GM12878 (cell line): Measurements from ENCODE around the gene RARRES1. TPM values are rescaled to one million over a fixed set of nuclear protein-coding genes. Genes with fewer than 3 reads are reported as not detected.

ENCODE experiments used
- ATAC-seq: fragments of 200-7000 bp; cut with Tn5 transposase; 3 replicates; pipeline ENCODE4 v1.9.1; 2020; ENCODE audit warnings: mild to moderate bottlenecking, moderate library complexity
- BruUV-seq: library from RNA; stranded (reverse); fragments of 400-500 nt; replicated peaks from 2 replicates; lab custom pipeline; 2021; lab: Mats Ljungman, UMichigan
- CTCF ChIA-PET: fragments of 300-600 bp; sonication (Branson Sonifier 250); formaldehyde crosslinking; extraction: SDS; loops from one replicate; lab custom pipeline; 2021; ENCODE audit warnings: inconsistent platforms; lab: Yijun Ruan, JAX
- POLR2A ChIA-PET: fragments of 350-600 bp; formaldehyde crosslinking; extraction: SDS; loops from one replicate; lab custom pipeline; 2021; ENCODE audit warnings: inconsistent platforms; lab: Charles Lee
- RAD21 ChIA-PET: fragments of 300-600 bp; sonication (Branson Sonifier 250); formaldehyde crosslinking; loops from one replicate; lab custom pipeline; 2023; ENCODE audit warnings: antibody characterized with exemption; ENCODE audit not compliant: unreplicated experiment; lab: Charles Lee
- SMC1A ChIA-PET: fragments of 300-600 bp; sonication (Branson Sonifier 250); formaldehyde crosslinking; loops from one replicate; lab custom pipeline; 2023; ENCODE audit not compliant: unreplicated experiment, uncharacterized antibody; lab: Charles Lee
- DNase-seq: peaks from one replicate; pipeline ENCODE4 v3.0.0-alpha.2; 2011; ENCODE audit warnings: low read depth, low spot score
- FAIRE-seq: peaks from 3 replicates; lab custom pipeline; 2011; peaks lifted over from hg19 to GRCh38; lab: Jason Lieb, UNC
- H2AFZ ChIP-seq: 2 replicates; pipeline ENCODE4 v1.6.0; 2011; ENCODE audit warnings: low read depth, low read length, control low read depth; ENCODE audit not compliant: control insufficient read depth
- H3K27ac ChIP-seq: 2 replicates; pipeline ENCODE4 v1.5.1; 2011; ENCODE audit warnings: control low read depth; ENCODE audit not compliant: control insufficient read depth, insufficient read depth
- H3K27me3 ChIP-seq, 2 experiments: replicated peaks in 1 of 2; 2 replicates each; pipeline versions ENCODE4 v1.6.0 to v1.6.1; 2011; ENCODE audit warnings: low read length in 1 of 2; ENCODE audit not compliant: control insufficient read depth in 2 of 2, insufficient read depth in 2 of 2
- H3K36me3 ChIP-seq, 2 experiments: 2 replicates each; pipeline ENCODE4 v1.5.1; 2011; ENCODE audit warnings: low read length in 1 of 2; ENCODE audit not compliant: control insufficient read depth in 2 of 2, insufficient read depth in 2 of 2
- H3K4me1 ChIP-seq: 2 replicates; pipeline ENCODE4 v1.6.1; 2011; ENCODE audit warnings: mild to moderate bottlenecking, low read length, moderate library complexity, mixed read lengths; ENCODE audit not compliant: control insufficient read depth, insufficient read depth
- H3K4me2 ChIP-seq: 2 replicates; pipeline ENCODE4 v1.6.0; 2011; ENCODE audit warnings: control low read depth; ENCODE audit not compliant: control insufficient read depth, insufficient read depth
- H3K4me3 ChIP-seq: fragments of 200-600 bp; sonication (generic); 2 replicates; pipeline ENCODE4 v1.5.1; 2016
- H3K79me2 ChIP-seq: 2 replicates; pipeline ENCODE4 v1.6.0; 2011; ENCODE audit warnings: low read length; ENCODE audit not compliant: control insufficient read depth, insufficient read depth
- H3K9ac ChIP-seq: 2 replicates; pipeline ENCODE4 v1.8.0; 2011; ENCODE audit warnings: low read length, control low read depth, mixed read lengths; ENCODE audit not compliant: control insufficient read depth, insufficient read depth
- H3K9me3 ChIP-seq: replicated peaks from 3 replicates; pipeline ENCODE4 v1.5.1; 2011; ENCODE audit warnings: mild to moderate bottlenecking, low read length; ENCODE audit not compliant: control insufficient read depth, insufficient read depth
- H4K20me1 ChIP-seq: 2 replicates; pipeline ENCODE4 v1.6.0; 2011; ENCODE audit not compliant: control insufficient read depth, insufficient read depth
- LARP7 ChIP-seq: fragments of 450-650 bp; IDR thresholded peaks from 2 replicates; pipeline ENCODE4 v1.6.1; 2017; ENCODE audit warnings: mild to moderate bottlenecking
- NR2C1 ChIP-seq: fragments of 450-650 bp; IDR thresholded peaks from 2 replicates; pipeline ENCODE4 v1.6.1; 2017; ENCODE audit warnings: antibody characterized with exemption, mild to moderate bottlenecking, moderate library complexity
- PAX8 ChIP-seq: fragments of 450-650 bp; IDR thresholded peaks from 2 replicates; pipeline ENCODE4 v1.6.1; 2017; ENCODE audit warnings: mild to moderate bottlenecking, moderate library complexity
- RAD21 ChIP-seq: IDR thresholded peaks from 2 replicates; pipeline ENCODE4 v1.6.1; 2011; ENCODE audit warnings: mild to moderate bottlenecking, low read depth, low read length, moderate library complexity; ENCODE audit not compliant: insufficient read depth
- SIX5 ChIP-seq: IDR thresholded peaks from 2 replicates; pipeline ENCODE4 v1.6.1; 2011; ENCODE audit warnings: mild to moderate bottlenecking, low read depth, low read length, moderate library complexity; ENCODE audit not compliant: severe bottlenecking
- SPI1 ChIP-seq: IDR thresholded peaks from 2 replicates; pipeline ENCODE4 v1.6.1; 2011; ENCODE audit warnings: low read depth, mild to moderate bottlenecking, low read length, moderate library complexity, borderline replicate concordance; ENCODE audit not compliant: insufficient read depth
- SREBF2 ChIP-seq: IDR thresholded peaks from 2 replicates; pipeline ENCODE4 v1.6.1; 2012; ENCODE audit warnings: mild to moderate bottlenecking, low read length
- TCF12 ChIP-seq: IDR thresholded peaks from 2 replicates; pipeline ENCODE4 v1.6.1; 2011; ENCODE audit warnings: low read depth, mild to moderate bottlenecking, low read length
- ZNF24 ChIP-seq: fragments of 450-650 bp; IDR thresholded peaks from 2 replicates; pipeline ENCODE4 v1.6.1; 2017; ENCODE audit warnings: antibody characterized with exemption, mild to moderate bottlenecking
- ZNF384 ChIP-seq: IDR thresholded peaks from 2 replicates; pipeline ENCODE4 v1.6.1; 2012; ENCODE audit warnings: low read depth, mild to moderate bottlenecking, low read length, improper control_type of control experiment, borderline replicate concordance
- WGBS: methylation state at CpG from one replicate; pipeline ENCODE4 v1.1.6; 2016; ENCODE audit warnings: low lambda C conversion rate; ENCODE audit not compliant: insufficient replicate concordance, insufficient coverage; ENCODE audit errors: missing lambda C conversion rate; 5-methylcytosine and 5-hydroxymethylcytosine counted together
- in situ Hi-C: fragments of 300-500 bp; cut with MboI; formaldehyde crosslinking; loops from 9 replicates; pipeline ENCODE4 v1.14.3; 2018; ENCODE audit warnings: mixed read lengths
- intact Hi-C: fragments of 100-400 bp; cut with micrococcal nuclease; formaldehyde crosslinking; loops from one replicate; pipeline ENCODE4 v1.14.2; 2022; ENCODE audit not compliant: unreplicated experiment
- polyA plus RNA-seq, 11 experiments: library from polyadenylated mRNA; depleted of rRNA in 4 of 11; unstranded in 6 of 11; stranded (reverse) in 5 of 11; fragments of >200 nt; fragmentation: Nextera tagmentation in 4 of 11; fragmentation: Illumina TruSeq in 1 of 11; extraction: Ambion mirVana in 4 of 11; extraction: Trizol in 1 of 11; gene quantifications; 1 replicate in 1 of 11; 2 replicates in 10 of 11; pipeline versions ENCODE4 v1.2.1 to v1.2.3, GENCODE V29; 2011 to 2016; ENCODE audit warnings: inconsistent platforms in 2 of 11, missing spikeins in 2 of 11, low read depth in 1 of 11
- total RNA-seq, 4 experiments: library from RNA; depleted of rRNA in 3 of 4; stranded (reverse); fragments of >200 nt in 3 of 4; fragmentation: Illumina TruSeq in 1 of 4; extraction: Trizol in 1 of 4; gene quantifications; 2 replicates each; pipeline versions ENCODE4 v1.2.1 to v1.2.3, GENCODE V29; 2013 to 2021
- TF ChIP-seq, protein P1 (sequence below): IDR thresholded peaks from 2 replicates; pipeline ENCODE4 v1.6.1; 2012; ENCODE audit warnings: mild to moderate bottlenecking, low read depth, low read length

RARRES1 gene
- total and polyA plus RNA-seq, 10 of the 15 experiments (the other 5 are each of a cell fraction or from before 2014, with no cell fraction given) = 0.02 to 0.83 (median 0.63) TPM; not detected in 7

DNA sequence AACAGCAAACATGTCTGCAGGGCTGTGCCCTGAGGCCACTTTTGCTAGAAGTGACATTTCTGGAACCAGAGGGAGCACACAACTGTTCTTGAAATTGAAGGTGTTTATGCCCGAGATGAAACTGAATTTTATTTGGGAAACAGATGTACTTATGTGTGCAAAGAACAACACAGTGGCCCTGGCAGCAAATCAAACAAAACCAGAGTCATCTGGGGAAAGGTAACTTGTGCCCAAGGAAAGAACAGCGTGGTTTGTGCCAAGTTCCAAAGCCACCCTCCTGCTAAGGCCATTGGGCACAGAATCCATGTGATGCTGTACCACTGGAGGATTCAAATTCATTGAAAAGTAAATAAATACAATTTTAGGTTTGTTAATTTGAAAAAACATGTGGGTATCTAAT is 31.2 kb upstream of the RARRES1 start:
- no peak overlapping the region for H3K9ac ChIP-seq
- no peaks in the 10 kb centered on the region for H4K20me1 ChIP-seq
- CTCF ChIA-PET = interaction anchor here (0.9 kb wide), 1 partner anchor 36 kb away, joined by 3 read pairs; no protein-coding TSS in a partner anchor
- in situ Hi-C loops = no loop called here
- no peak overlapping the region for H3K27ac ChIP-seq
- RAD21 ChIA-PET = no interaction called here
- DNase-seq (no peak), FAIRE-seq (no peak), ATAC-seq (no peak)
- no peaks in the 10 kb centered on the region for H3K9me3 ChIP-seq
- H3K4me1 ChIP-seq = no peaks in the 10 kb centered on the region
- no peaks in the 10 kb centered on the region for H3K27me3 ChIP-seq
- H3K79me2 ChIP-seq = no peaks in the 10 kb centered on the region
- TF ChIP-seq RAD21 = no peak
- TF ChIP-seq PAX8 = no peak
- no peak for TF ChIP-seq ZNF384
- no peak for TF ChIP-seq SIX5
- TF ChIP-seq, protein P1, sequence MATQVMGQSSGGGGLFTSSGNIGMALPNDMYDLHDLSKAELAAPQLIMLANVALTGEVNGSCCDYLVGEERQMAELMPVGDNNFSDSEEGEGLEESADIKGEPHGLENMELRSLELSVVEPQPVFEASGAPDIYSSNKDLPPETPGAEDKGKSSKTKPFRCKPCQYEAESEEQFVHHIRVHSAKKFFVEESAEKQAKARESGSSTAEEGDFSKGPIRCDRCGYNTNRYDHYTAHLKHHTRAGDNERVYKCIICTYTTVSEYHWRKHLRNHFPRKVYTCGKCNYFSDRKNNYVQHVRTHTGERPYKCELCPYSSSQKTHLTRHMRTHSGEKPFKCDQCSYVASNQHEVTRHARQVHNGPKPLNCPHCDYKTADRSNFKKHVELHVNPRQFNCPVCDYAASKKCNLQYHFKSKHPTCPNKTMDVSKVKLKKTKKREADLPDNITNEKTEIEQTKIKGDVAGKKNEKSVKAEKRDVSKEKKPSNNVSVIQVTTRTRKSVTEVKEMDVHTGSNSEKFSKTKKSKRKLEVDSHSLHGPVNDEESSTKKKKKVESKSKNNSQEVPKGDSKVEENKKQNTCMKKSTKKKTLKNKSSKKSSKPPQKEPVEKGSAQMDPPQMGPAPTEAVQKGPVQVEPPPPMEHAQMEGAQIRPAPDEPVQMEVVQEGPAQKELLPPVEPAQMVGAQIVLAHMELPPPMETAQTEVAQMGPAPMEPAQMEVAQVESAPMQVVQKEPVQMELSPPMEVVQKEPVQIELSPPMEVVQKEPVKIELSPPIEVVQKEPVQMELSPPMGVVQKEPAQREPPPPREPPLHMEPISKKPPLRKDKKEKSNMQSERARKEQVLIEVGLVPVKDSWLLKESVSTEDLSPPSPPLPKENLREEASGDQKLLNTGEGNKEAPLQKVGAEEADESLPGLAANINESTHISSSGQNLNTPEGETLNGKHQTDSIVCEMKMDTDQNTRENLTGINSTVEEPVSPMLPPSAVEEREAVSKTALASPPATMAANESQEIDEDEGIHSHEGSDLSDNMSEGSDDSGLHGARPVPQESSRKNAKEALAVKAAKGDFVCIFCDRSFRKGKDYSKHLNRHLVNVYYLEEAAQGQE = no peak
- TF ChIP-seq SPI1 = no peak
- no peak for TF ChIP-seq SREBF2
- no peak for TF ChIP-seq NR2C1
- no peak for TF ChIP-seq TCF12
- no peak for TF ChIP-seq ZNF24
- no peak for TF ChIP-seq LARP7
- SMC1A ChIA-PET = no interaction called here
- no peak overlapping the region for H3K4me3 ChIP-seq
- POLR2A ChIA-PET = no interaction called here
- BruUV-seq = no TSS peak
- 50% methylated on average over 2 of the region's 2 CpGs for WGBS
- H3K36me3 ChIP-seq = no peaks in the 10 kb centered on the region
- no peak overlapping the region for H2AFZ ChIP-seq
- H3K4me2 ChIP-seq = no peak overlapping the region
- intact Hi-C loops = no loop called here
